ENCODE results near the gene CYS1.
"Not testable (repeated sequence)": the region's sequence is repeated elsewhere in the genome, so short reads cannot be mapped to it uniquely, and the experiment has no call there.

The CYS1 gene

DNA sequence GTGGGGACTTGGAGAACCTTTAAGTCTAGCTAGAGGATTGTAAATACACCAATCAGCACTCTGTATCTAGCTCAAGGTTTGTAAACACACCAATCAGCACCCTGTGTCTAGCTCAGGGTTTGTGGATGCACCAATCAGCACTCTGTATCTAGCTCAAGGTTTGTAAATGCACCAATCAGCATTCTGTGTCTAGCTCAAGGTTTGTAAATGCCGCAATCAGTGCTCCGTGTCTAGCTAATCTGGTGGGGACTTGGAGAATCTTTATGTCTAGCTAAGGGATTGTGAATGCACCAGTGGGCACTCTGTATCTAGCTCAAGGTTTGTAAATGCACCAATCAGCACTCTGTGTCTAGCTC lies 11.7 kb upstream of the CYS1 start:
- not testable (repeated sequence) for DNase-seq

DNA sequence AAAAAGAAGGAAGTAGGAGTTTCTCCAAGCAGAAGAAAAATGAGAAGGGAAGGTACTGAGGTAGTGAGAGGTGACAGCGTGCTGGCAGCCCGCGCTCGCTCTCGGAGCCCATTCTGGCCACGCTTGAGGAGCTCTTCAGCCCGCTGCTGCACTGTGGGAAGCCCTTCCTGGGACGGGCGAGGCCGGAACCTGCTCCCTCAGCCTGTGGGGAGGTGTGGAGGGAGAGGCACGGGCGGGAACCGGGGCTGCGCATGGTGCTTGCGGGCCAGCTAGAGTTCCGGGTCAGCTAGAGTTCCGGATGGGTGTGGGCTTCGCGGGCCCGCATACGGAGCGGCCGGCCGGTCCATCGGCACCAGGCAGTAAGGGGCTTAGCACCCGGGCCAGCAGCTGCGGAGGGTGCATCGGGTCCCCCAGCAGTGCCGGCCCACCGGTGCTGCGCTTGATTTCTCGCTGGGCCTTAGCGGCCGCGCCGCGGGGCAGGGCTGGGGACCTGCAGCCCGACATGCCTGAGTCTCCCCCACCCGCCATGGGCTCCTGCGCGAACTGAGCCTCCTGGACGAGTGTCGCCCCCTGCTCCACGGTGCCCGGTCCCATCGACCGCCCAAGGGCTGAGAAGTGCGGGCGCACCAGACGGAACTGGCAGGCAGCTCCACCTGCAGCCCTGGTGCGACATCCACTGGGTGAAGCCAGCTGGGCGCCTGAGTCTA lies 11.1 kb upstream of the CYS1 start:
- DNase-seq: no peak

DNA sequence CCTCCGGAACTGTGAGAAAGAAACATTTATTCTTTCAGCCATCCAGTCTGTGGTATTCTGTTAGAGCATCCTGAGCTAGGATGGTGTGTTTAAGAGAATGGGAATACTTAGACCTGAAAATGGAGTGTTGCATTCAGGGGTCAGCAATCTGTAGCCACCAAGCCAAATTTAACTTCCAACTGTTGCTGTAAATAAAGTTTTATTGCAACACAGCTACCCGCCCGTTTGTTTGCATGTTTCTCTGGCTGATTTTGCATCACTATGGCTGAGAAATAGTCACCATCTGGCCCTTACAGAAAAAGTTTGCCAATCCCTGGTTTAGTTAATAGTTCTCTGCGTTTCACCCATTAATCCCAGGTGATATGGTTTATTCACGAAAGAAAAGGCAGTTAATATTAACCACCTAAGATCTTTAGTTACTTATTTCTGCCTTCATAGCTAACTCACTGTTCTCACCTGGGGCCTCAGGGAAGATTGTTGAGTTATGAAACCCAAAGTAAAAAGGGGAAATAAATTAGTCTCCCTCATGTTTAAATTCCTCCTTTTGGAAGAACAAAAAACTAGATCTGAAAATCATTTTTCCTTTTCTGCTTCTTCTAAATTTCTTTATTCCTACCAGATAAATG lies 9.5 kb upstream of the CYS1 start:
- DNase-seq: no peak

DNA sequence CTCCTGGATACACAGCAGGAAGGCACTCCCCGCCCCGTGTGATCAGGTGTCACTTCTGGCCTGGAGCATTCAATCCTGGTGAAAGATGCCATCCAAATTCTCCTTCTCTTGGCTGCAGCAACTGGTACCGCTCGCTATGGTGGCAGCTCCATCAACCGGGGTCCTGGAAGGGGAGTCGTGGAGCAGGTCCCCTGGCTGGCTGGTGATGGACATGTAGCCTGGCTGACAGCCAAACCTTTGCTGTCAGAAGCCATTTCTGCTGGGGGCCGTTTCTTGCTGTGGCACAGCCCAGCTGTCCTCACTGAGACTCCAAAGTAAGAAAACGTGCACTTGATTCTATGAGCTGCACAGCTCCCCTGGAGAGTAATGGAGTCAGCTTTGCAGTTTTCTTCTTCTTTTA lies 7.1 kb upstream of the CYS1 start:
- DNase-seq: no peak

DNA sequence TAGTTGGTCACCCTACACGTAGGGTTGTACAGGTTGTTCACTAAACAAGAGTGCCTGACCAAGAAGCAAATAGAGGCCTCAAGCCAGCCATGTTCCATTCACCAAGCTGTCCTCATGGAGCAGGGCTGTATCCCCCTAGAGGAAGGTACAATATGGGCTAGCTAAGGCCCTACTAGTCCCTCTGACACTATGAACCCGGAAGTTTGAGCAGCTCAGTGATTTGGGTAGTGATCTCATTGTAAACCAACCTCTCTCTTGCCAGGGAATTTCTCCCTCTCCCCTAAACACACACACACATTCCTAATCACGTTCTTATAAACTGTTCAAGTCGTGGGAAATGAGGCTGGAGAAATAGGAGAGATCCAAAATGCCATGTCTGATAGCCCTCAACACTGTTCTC lies 6.7 kb upstream of the CYS1 start:
- DNase-seq: no peak

DNA sequence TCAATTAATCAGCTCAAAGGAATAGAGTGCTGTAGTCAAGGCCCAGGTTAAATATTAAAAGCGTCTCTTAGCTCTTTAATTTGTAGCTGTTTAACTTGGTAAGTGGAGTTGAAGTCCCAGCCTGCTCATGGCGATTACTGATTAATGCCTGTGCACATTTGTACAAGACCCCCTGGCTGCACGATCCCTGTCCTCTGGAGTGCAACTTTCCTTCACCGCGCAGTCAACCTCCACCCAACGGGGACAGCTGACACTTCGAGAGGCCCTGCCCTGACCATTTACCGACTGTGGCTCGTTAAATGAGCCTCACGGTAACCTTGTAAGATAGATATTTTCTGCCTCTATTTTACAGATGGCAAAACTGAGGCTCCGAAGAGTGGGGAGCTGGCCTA lies 5.5 kb upstream of the CYS1 start:
- no peak for DNase-seq

- DNase-seq: no peak
Observed at GRCh38 chr2:10085043-10085667, 4.9 kb upstream of the CYS1 start.

DNA sequence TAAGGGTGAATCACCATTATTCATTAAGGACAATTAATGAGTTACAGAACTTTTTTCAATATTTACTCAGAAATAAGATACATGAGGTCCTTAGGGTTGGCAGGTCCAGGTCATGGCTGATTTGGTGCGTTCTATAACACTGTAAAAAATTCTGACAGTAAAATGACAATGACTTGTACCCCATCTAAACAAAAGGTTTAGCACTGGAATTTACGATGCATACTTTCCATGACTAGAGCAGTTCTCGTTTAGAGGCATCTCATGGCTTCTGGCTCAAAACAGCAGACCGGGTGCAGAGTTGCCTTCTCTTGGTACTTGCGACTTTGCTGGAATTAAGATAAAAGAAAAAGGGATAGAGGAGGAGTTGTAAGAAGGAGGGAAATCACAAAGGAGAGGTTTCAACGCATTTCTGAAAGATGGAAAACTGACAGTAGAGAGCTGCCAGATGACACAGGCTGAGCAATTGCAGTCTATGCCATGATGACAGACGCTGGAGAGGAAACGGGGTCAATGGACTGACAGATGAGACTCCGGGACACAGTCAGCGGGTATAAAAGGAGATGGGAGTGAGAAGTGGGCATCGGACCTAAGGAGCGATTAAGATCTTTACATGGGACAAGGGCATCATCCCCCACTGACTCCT lies 4.1 kb upstream of the CYS1 start:
- DNase-seq: no peak

DNA sequence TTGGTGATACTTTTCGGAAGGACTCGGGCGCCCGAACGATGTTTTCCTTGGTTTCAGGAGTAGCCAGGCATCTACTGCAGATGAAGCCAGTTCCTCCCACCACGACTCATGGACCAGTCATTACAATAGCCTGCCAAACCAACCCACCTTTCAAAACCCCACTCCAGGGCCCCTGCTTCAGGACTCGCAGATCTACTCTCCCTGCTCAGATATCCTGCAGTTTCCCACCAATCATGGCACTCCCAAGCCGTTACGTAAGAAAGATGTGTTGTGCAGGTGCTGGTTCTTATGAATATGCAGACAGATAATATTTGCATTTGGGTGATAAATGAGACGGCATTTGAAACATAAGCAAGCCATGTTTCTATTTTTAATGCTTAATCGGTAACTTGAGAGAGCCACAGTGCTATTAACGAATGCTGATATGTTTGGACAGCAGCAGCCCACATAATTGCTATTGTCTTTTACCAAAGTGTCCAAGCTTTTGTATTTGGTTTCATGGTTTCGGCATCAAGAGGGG lies 3.5 kb upstream of the CYS1 start:
- no peak for DNase-seq

DNA sequence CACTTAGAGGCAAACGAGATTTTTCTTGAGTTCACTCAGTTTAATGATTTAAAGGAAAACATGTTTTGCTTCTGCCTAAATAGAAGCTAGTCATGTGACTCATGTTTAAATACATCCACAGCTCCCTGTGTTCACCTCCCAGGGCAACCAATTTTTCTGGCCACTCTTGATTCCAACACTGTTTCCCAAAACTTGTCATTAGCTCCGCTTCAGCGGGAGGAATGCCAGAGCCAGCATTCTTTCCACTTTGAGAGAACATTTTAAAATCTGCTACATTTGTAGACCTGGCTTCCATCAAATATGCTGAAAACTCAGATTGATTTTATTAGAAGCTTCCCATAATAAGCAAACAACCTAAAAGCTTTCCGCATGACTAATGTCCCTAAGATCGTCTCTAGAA lies 2.8 kb upstream of the CYS1 start:
- DNase-seq: no peak

- DNase-seq: no peak
Observed at GRCh38 chr2:10080536-10081304, 509 bp upstream of the CYS1 start.

- no peak for DNase-seq
Observed at GRCh38 chr2:10079266-10079869, 843 bp downstream of the CYS1 start.

GRCh38 chr2:10078704-10079265 lies 1.4 kb downstream of the CYS1 start:
- DNase-seq: peak in 1 of 2 experiments; percentile 55

DNA sequence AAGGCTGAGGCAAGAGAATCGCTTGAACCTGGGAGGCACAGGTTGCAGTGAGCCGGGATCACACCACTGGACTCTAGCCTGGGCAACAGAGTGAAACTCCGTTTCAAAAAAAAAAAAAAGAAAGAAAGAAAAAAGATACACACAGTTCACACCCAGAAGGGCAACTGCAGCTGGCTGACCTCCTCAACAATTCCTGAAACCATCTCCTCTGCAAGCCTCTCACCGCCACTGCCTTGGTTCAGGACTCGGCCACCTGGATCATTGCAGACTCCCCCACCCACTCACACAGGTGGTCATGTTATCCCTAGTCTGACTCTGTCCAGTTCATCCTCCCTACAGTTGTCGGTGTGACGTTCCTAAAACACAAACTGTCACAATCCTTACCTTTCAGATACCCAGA lies 2.2 kb downstream of the CYS1 start:
- no peak for DNase-seq

GRCh38 chr2:10076988-10077527 lies 3.2 kb downstream of the CYS1 start:
- no peak for DNase-seq

DNA sequence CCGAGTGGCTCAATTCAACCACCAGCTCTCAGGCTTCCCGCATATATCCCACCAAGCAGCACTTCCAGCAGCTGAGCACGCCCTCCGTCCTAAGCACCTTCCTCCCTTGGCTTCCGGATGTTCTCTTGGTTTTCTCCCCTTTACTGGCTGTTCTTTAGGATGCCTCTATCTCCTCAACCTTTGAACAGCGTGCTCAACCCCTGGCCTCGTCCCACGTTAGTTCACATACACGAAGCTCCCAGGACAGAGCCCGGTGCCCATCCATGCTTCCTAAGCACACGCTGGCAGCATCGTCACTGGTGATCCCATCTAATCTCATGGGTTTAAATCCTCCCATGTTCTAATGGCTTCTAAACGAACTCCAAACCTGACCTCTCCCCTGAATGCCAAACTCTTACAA lies 3.7 kb downstream of the CYS1 start:
- no peak for DNase-seq

- DNase-seq: no peak
Observed at GRCh38 chr2:10075571-10076209, 4.5 kb downstream of the CYS1 start.

- DNase-seq: no peak
Observed at GRCh38 chr2:10075101-10075500, 5.1 kb downstream of the CYS1 start.

GRCh38 chr2:10073706-10074105 lies 6.5 kb downstream of the CYS1 start:
- DNase-seq: no peak

DNA sequence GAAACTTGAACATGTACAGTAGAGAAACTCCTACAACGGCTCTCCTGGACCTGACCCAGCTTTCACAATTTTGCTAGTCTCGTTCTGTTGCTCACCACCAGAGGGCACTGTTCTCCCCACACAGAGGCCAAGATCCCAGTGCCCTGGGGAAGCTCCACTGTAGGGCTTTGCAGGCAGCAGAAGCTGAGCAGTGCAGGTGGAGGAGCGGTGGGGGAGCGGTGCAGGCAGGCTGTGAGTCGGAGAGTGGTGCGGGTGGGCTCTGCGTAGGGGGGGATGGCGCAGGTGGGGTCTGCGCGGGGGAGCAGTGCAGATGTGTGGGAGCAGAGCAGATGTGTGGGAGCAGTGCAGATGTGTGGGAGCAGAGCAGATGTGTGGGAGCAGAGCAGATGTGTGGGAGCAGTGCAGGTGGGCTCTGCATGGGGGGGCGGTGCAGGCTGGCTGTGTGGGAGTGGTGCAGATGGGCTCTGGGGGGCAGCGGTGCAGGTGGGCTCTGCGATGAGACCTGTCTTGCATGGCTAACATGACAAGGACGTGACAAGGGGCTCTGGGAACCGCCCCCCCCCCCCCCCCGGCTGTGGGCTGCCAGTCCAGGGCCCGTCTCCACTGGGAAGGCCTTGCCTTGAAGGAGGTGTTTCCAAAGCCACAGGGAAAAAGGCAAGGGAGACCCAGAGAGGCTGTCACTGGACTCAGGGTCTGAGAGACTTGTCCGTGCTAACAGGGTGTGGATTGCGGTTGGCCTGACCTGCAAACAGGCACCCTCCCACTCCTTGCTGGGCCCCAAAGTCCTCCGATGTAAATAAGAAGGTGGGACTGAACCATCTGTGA lies 7.3 kb downstream of the CYS1 start:
- DNase-seq: peak; percentile 35 to 89

Measured in cerebellar nuclear complex (tissue), 1 donor.